Measurements from ENCODE around the gene RBM42.
A peak's percentile ranks its signal among the peaks of the same experiment; 100 is the strongest.
"Not testable (repeated sequence)": the region's sequence is repeated elsewhere in the genome, so short reads cannot be mapped to it uniquely, and the experiment has no call there.

The RBM42 gene

GRCh38 chr19:35643255-35644205 is 14.7 kb downstream of the RBM42 start:
- Histone ChIP-seq H4K20me1 (peaks cover 0 to under 1% (median 0%) of the 10 kb centered on the region in 11 experiments; a peak in 1 of 22 replicates), H3K27me3 (no peaks in the 10 kb centered on the region), H3K9ac (peak overlapping the region; percentile 66 to 84 (median 80); a peak in 21 of 22 replicates), H3K27ac (peak overlapping the region; percentile 50 to 86 (median 79); a peak in 21 of 22 replicates), H3K4me3 (peak overlapping the region; percentile 54 to 75 (median 65)), H3K9me3 (replicated peaks in 1 of 11) (no peaks in the 10 kb centered on the region), H3K36me3 (peaks cover 0 to under 1% (median 0%) of the 10 kb centered on the region in 11 experiments; a peak in 3 of 22 replicates), H3K4me1 (peaks cover 51 to 70% (median 60%) of the 10 kb centered on the region in 10 experiments), H3K4me2 (peak overlapping the region; percentile 85 to 100 (median 91))
- TF ChIP-seq Cebpa-rat (IDR thresholded peaks at IDR 0.05): no peak

GRCh38 chr19:35644206-35644986 is 15.6 kb downstream of the RBM42 start:
- Histone ChIP-seq H3K27ac (peak overlapping the region; percentile 10 to 86 (median 79); a peak in 20 of 22 replicates), H4K20me1 (peaks cover 0 to 9% (median 0%) of the 10 kb centered on the region in 11 experiments; a peak in 5 of 22 replicates), H3K4me2 (peak overlapping the region; percentile 85 to 100 (median 91)), H3K27me3 (no peaks in the 10 kb centered on the region), H3K36me3 (0 out of 22 replicates have a peak, but pooled peaks cover 0 to 2% (median 0%) of the 10 kb centered on the region in 11 experiments), H3K9ac (peak overlapping the region; percentile 66 to 84 (median 80); a peak in 21 of 22 replicates), H3K4me1 (peaks cover 58 to 76% (median 68%) of the 10 kb centered on the region in 10 experiments), H3K4me3 (peak overlapping the region; percentile 54 to 75 (median 65)), H3K9me3 (replicated peaks in 1 of 11) (no peaks in the 10 kb centered on the region)
- no peak for TF ChIP-seq Cebpa-rat (IDR thresholded peaks at IDR 0.05)

GRCh38 chr19:35644987-35645679 is 16.3 kb downstream of the RBM42 start:
- Histone ChIP-seq H3K9ac (peak overlapping the region; percentile 4 to 84 (median 80); a peak in 18 of 22 replicates), H3K27ac (peak overlapping the region in 10 of 11 experiments; percentile 31 to 86 (median 80); a peak in 19 of 22 replicates)

GRCh38 chr19:35645680-35646511 is 17.1 kb downstream of the RBM42 start:
- Histone ChIP-seq H3K27ac (peak overlapping the region in 7 of 11 experiments; percentile 2 to 57 (median 40); a peak in 10 of 22 replicates), H3K4me1 (peaks cover 73 to 89% (median 82%) of the 10 kb centered on the region in 10 experiments)
- no peak for TF ChIP-seq Cebpa-rat (IDR thresholded peaks at IDR 0.05)

More at GRCh38 chr19:35644987-35645679, 16.3 kb downstream of the RBM42 start:
- Histone ChIP-seq H4K20me1 (peaks cover 0 to 13% (median 4%) of the 10 kb centered on the region in 11 experiments; a peak in 13 of 22 replicates), H3K27me3 (no peaks in the 10 kb centered on the region), H3K4me1 (peaks cover 66 to 84% (median 75%) of the 10 kb centered on the region in 10 experiments), H3K4me2 (peak overlapping the region; percentile 85 to 100 (median 91)), H3K36me3 (peaks cover 2 to 9% (median 6%) of the 10 kb centered on the region in 11 experiments; a peak in 11 of 22 replicates), H3K4me3 (peak overlapping the region; percentile 54 to 75 (median 65)), H3K9me3 (replicated peaks in 1 of 11) (no peaks in the 10 kb centered on the region)
- TF ChIP-seq Cebpa-rat (IDR thresholded peaks at IDR 0.05): no peak

GRCh38 chr19:35648017-35648961 is 19.5 kb downstream of the RBM42 start, which contains the start of gene COX6B1:
Gene COX6B1, plus strand, starts transcription at chr19:35648323. Its CDS starts 2,921 bp downstream, at chr19:35651244.
- H3K27me3 ChIP-seq: no peaks in the 10 kb centered on the region
- peaks cover 0 to 37% (median 26%) of the 10 kb centered on the region in 11 experiments; a peak in 16 of 22 replicates for H4K20me1 ChIP-seq
- H3K36me3 ChIP-seq: peaks cover 33 to 41% (median 37%) of the 10 kb centered on the region in 11 experiments
- H3K4me3 ChIP-seq: peak within 1 kb of the TSS; percentile 86 to 98 (median 89)
- H3K9me3 ChIP-seq (replicated peaks in 1 of 11): no peaks in the 10 kb centered on the region
- TF ChIP-seq Cebpa-rat (IDR thresholded peaks at IDR 0.05): no peak
- peak within 1 kb of the TSS; percentile 89 to 95 (median 91) for H3K9ac ChIP-seq
- peaks cover 52 to 69% (median 60%) of the 10 kb centered on the region in 10 experiments for H3K4me1 ChIP-seq
- peak within 1 kb of the TSS; percentile 84 to 92 (median 88) for H3K27ac ChIP-seq
- H3K4me2 ChIP-seq: peak within 1 kb of the TSS; percentile 90 to 97 (median 95)

More at GRCh38 chr19:35645680-35646511, 17.1 kb downstream of the RBM42 start:
- Histone ChIP-seq H3K9me3 (replicated peaks in 1 of 11) (no peaks in the 10 kb centered on the region), H3K4me3 (0 out of 20 replicates have a peak overlapping the region, but pooled peaks of 2 of the 10 experiments have one; percentile 68 to 75), H4K20me1 (peaks cover 0 to 21% (median 11%) of the 10 kb centered on the region in 11 experiments; a peak in 14 of 22 replicates), H3K27me3 (no peaks in the 10 kb centered on the region), H3K9ac (peak overlapping the region in 4 of 11 experiments; percentile 0 to 35 (median 16); a peak in 1 of 22 replicates), H3K4me2 (peak overlapping the region; percentile 85 to 100 (median 91)), H3K36me3 (peaks cover 9 to 17% (median 14%) of the 10 kb centered on the region in 11 experiments)

- Histone ChIP-seq H3K27ac (no peak overlapping the region), H3K4me1 (peaks cover 35 to 51% (median 47%) of the 10 kb centered on the region in 10 experiments), H3K9me3 (replicated peaks in 1 of 11) (no peaks in the 10 kb centered on the region), H3K9ac (peak overlapping the region in 9 of 11 experiments; percentile 6 to 93 (median 19); a peak in 10 of 22 replicates), H3K27me3 (no peaks in the 10 kb centered on the region), H3K36me3 (peaks cover 53 to 64% (median 58%) of the 10 kb centered on the region in 11 experiments), H3K4me2 (peak overlapping the region; percentile 90 to 97 (median 95); a peak in 20 of 22 replicates), H4K20me1 (peaks cover 6 to 60% (median 41%) of the 10 kb centered on the region in 11 experiments; a peak in 17 of 22 replicates), H3K4me3 (no peak overlapping the region; a peak in 1 of 20 replicates)
- no peak for TF ChIP-seq Cebpa-rat (IDR thresholded peaks at IDR 0.05)
Measured at GRCh38 chr19:35650581-35650980, 21.7 kb downstream of the RBM42 start.

- H3K27me3 ChIP-seq; H3K4me2 ChIP-seq; H3K9me3 ChIP-seq (replicated peaks in 1 of 11); H3K4me3 ChIP-seq; H3K27ac ChIP-seq; H3K9ac ChIP-seq: not testable (repeated sequence)
- Histone ChIP-seq H3K4me1 (peaks cover 9 to 18% (median 13%) of the 10 kb centered on the region in 10 experiments), H4K20me1 (peaks cover 15 to 86% (median 66%) of the 10 kb centered on the region in 11 experiments; a peak in 19 of 22 replicates), H3K36me3 (peaks cover 92 to 100% (median 97%) of the 10 kb centered on the region in 11 experiments)
Measured at GRCh38 chr19:35654828-35655227, 26.0 kb downstream of the RBM42 start.

Measured in BLaER1 treated with 17β-estradiol and CSF1 and Interleukin-3, amounts not matched to agents 10 nM and 100 nM (cell line).